ENCODE measurements around the gene LCA5L.
"Not testable (repeated sequence)": the region's sequence is repeated elsewhere in the genome, so short reads cannot be mapped to it uniquely, and the experiment has no call there.

The LCA5L gene

GRCh38 chr21:39386899-39387298 lies 58.7 kb downstream of the LCA5L start:
- DNase-seq, result no peak

GRCh38 chr21:39386194-39386593 lies 59.4 kb downstream of the LCA5L start:
- DNase-seq, result no peak

GRCh38 chr21:39385299-39386145 lies 60.1 kb downstream of the LCA5L start:
- no peak for DNase-seq

GRCh38 chr21:39384674-39385298 lies 60.8 kb downstream of the LCA5L start:
- DNase-seq, result no peak

GRCh38 chr21:39382096-39382495 lies 63.5 kb downstream of the LCA5L start:
- not testable (repeated sequence) for DNase-seq

- DNase-seq, result no peak
Measured at GRCh38 chr21:39381009-39381408, 64.6 kb downstream of the LCA5L start.

GRCh38 chr21:39379986-39380891 lies 65.3 kb downstream of the LCA5L start:
- DNase-seq, result peak; percentile 95

GRCh38 chr21:39377444-39378050 lies 68.0 kb downstream of the LCA5L start:
- DNase-seq, result peak; percentile 43

- no peak for DNase-seq
Measured at GRCh38 chr21:39375446-39375845, 70.1 kb downstream of the LCA5L start.

GRCh38 chr21:39374046-39374445 lies 71.5 kb downstream of the LCA5L start:
- no peak for DNase-seq

- no peak for DNase-seq
Measured at GRCh38 chr21:39373634-39374033, 71.9 kb downstream of the LCA5L start.

GRCh38 chr21:39369896-39370288 lies 75.7 kb downstream of the LCA5L start:
- DNase-seq, result not testable (repeated sequence)

- no peak for DNase-seq
Measured at GRCh38 chr21:39367783-39368182, 77.8 kb downstream of the LCA5L start.

- DNase-seq, result no peak
Measured at GRCh38 chr21:39366563-39366962, 79.0 kb downstream of the LCA5L start.

GRCh38 chr21:39364949-39365348 lies 80.6 kb downstream of the LCA5L start:
- DNase-seq, result no peak

GRCh38 chr21:39363607-39364555 lies 81.7 kb downstream of the LCA5L start:
- no peak for DNase-seq

- no peak for DNase-seq
Measured at GRCh38 chr21:39362733-39363132, 82.8 kb downstream of the LCA5L start.

- DNase-seq, result no peak
Measured at GRCh38 chr21:39359382-39359781, 86.2 kb downstream of the LCA5L start.

Measured in NCI-H345 (cell line).